PFSK-1 (cell line): Measurements from ENCODE around the gene EXOC6.

Experiments
- FOXP2 ChIP-seq: optimal IDR thresholded peaks from 2 replicates; pipeline ENCODE3; 2011; ENCODE audit warnings: borderline replicate concordance, control low read depth, inconsistent platforms; ENCODE audit not compliant: insufficient read depth; ENCODE audit errors: extremely low read length, extremely low read depth
- POLR2AphosphoS5 ChIP-seq: IDR thresholded peaks from 2 replicates; pipeline ENCODE4 v1.6.1; 2012; ENCODE audit warnings: low read depth, mild to moderate bottlenecking, control low read depth, low read length, moderate library complexity
- REST ChIP-seq, 2 experiments: IDR thresholded peaks; 2 replicates each; pipeline versions ENCODE4 v1.6.1 to v1.8.0; 2011 to 2012; ENCODE audit warnings: low read depth in 2 of 2, low read length in 2 of 2, control low read depth in 1 of 2, inconsistent platforms in 1 of 2, mild to moderate bottlenecking in 1 of 2, moderate library complexity in 1 of 2; ENCODE audit not compliant: insufficient read depth in 1 of 2
- SIN3A ChIP-seq: IDR thresholded peaks from 2 replicates; pipeline ENCODE4 v1.6.1; 2012; ENCODE audit warnings: mild to moderate bottlenecking, low read length, moderate library complexity, borderline replicate concordance; ENCODE audit not compliant: insufficient read depth
- TAF1 ChIP-seq: IDR thresholded peaks from 2 replicates; pipeline ENCODE4 v1.6.1; 2012; ENCODE audit warnings: low read length, control low read depth, borderline replicate concordance; ENCODE audit not compliant: insufficient read depth

GRCh38 chr10:93098816-93099215 is 250.5 kb downstream of the EXOC6 start:
- TF ChIP-seq TAF1 (no peak), POLR2AphosphoS5 (no peak), SIN3A (no peak), REST (IDR thresholded peaks at IDR 0.05; ENCODE audit: insufficient read depth in 1 of 2, low read depth in 2 of 2, low read length in 2 of 2) (no peak), FOXP2 (no peak)
